ENCODE data around the gene PXDN. TPM values are rescaled to one million over a fixed set of nuclear protein-coding genes. Genes with fewer than 3 reads are reported as not detected.

PXDN gene
- total RNA-seq: 65.5 and 133 TPM in 2 replicates

GRCh38 chr2:1744446-1745170 lies at the start of gene PXDN:
TSS of gene PXDN (minus strand) at chr2:1744515. CDS start at chr2:1744455, 60 bp downstream.

